IPS-18c (cell line): ENCODE results near the gene FITM2.
"Not testable (repeated sequence)": the region's sequence is repeated elsewhere in the genome, so short reads cannot be mapped to it uniquely, and the experiment has no call there.

ENCODE experiments used
- H3K4me3 ChIP-seq: 2 replicates; pipeline ENCODE4 v1.7.0; 2013; ENCODE audit warnings: low read depth, mild to moderate bottlenecking, low read length, moderate library complexity; ENCODE audit not compliant: insufficient read depth
- H3K9me3 ChIP-seq: one replicate; pipeline ENCODE4 v1.6.1; 2013; ENCODE audit warnings: mild to moderate bottlenecking, low read length, moderate library complexity; ENCODE audit not compliant: control insufficient read depth, insufficient read depth

FITM2 gene

GRCh38 chr20:44336725-44337380, 25.9 kb upstream of the FITM2 start, which contains the start of gene R3HDML:
R3HDML (plus strand) TSS chr20:44337043; CDS start chr20:44337158, 115 bp downstream.
- no peaks in the 10 kb centered on the region for H3K9me3 ChIP-seq
- no peak within 1 kb of the TSS for H3K4me3 ChIP-seq

GRCh38 chr20:44336086-44336485, 25.1 kb upstream of the FITM2 start:
- no peak overlapping the region for H3K4me3 ChIP-seq
- no peaks in the 10 kb centered on the region for H3K9me3 ChIP-seq

- Histone ChIP-seq H3K4me3 (no peak overlapping the region), H3K9me3 (no peaks in the 10 kb centered on the region)
Observed at GRCh38 chr20:44335675-44336074, 24.7 kb upstream of the FITM2 start.

GRCh38 chr20:44334709-44335108, 23.7 kb upstream of the FITM2 start:
- Histone ChIP-seq H3K4me3 (no peak overlapping the region), H3K9me3 (no peaks in the 10 kb centered on the region)

GRCh38 chr20:44334306-44334705, 23.3 kb upstream of the FITM2 start:
- peaks cover 2% of the 10 kb centered on the region for H3K9me3 ChIP-seq
- H3K4me3 ChIP-seq, result no peak overlapping the region

GRCh38 chr20:44331201-44331600, 20.2 kb upstream of the FITM2 start:
- Histone ChIP-seq H3K4me3 (no peak overlapping the region), H3K9me3 (peaks cover 2% of the 10 kb centered on the region)

- Histone ChIP-seq H3K9me3 (peaks cover 2% of the 10 kb centered on the region), H3K4me3 (no peak overlapping the region)
Observed at GRCh38 chr20:44328428-44328827, 17.4 kb upstream of the FITM2 start.

GRCh38 chr20:44327748-44328147, 16.7 kb upstream of the FITM2 start:
- H3K9me3 ChIP-seq, H3K4me3 ChIP-seq: not testable (repeated sequence)

- Histone ChIP-seq H3K9me3 (peaks cover 2% of the 10 kb centered on the region), H3K4me3 (peak overlapping the region; percentile 28; the same call in 1 of the 2 replicates)
Observed at GRCh38 chr20:44326391-44327159, 15.6 kb upstream of the FITM2 start.

- no peak overlapping the region for H3K4me3 ChIP-seq
- no peaks in the 10 kb centered on the region for H3K9me3 ChIP-seq
Observed at GRCh38 chr20:44324343-44324742, 13.3 kb upstream of the FITM2 start.

- Histone ChIP-seq H3K9me3 (no peaks in the 10 kb centered on the region), H3K4me3 (no peak overlapping the region)
Observed at GRCh38 chr20:44319839-44320422, 8.9 kb upstream of the FITM2 start.

- Histone ChIP-seq H3K9me3 (no peaks in the 10 kb centered on the region), H3K4me3 (no peak overlapping the region)
Observed at GRCh38 chr20:44314870-44315269, 3.9 kb upstream of the FITM2 start.

- H3K9me3 ChIP-seq, result no peaks in the 10 kb centered on the region
- H3K4me3 ChIP-seq, result peak overlapping the region; percentile 93
Observed at GRCh38 chr20:44309763-44310663, 989 bp downstream of the FITM2 start.

- H3K4me3 ChIP-seq, result no peak overlapping the region
- no peaks in the 10 kb centered on the region for H3K9me3 ChIP-seq
Observed at GRCh38 chr20:44306927-44307326, 4.1 kb downstream of the FITM2 start.

GRCh38 chr20:44304383-44304782, 6.6 kb downstream of the FITM2 start:
- no peaks in the 10 kb centered on the region for H3K9me3 ChIP-seq
- no peak overlapping the region for H3K4me3 ChIP-seq

GRCh38 chr20:44302736-44303135, 8.3 kb downstream of the FITM2 start:
- no peak overlapping the region for H3K4me3 ChIP-seq
- peaks cover 2% of the 10 kb centered on the region for H3K9me3 ChIP-seq

- H3K9me3 ChIP-seq, result peaks cover 2% of the 10 kb centered on the region
Observed at GRCh38 chr20:44302026-44302669, 8.9 kb downstream of the FITM2 start.

More at GRCh38 chr20:44302026-44302669, 8.9 kb downstream of the FITM2 start:
- H3K4me3 ChIP-seq, result no peak overlapping the region
